HepG2 (cell line): ENCODE results near the gene CNTNAP1. TPM values are rescaled to one million over a fixed set of nuclear protein-coding genes. Genes with fewer than 3 reads are reported as not detected.

Experiments used
- GMEB1 ChIP-seq: sonication (generic); formaldehyde crosslinking; IDR thresholded peaks from 2 replicates; pipeline ENCODE4 v1.5.1; 2020; ENCODE audit warnings: missing genetic modification reagents, mild to moderate bottlenecking, borderline replicate concordance
- HMGA1 ChIP-seq: sonication (generic); formaldehyde crosslinking; conservative IDR thresholded peaks from 2 replicates; pipeline ENCODE4 v1.4.0; 2020; ENCODE audit warnings: missing genetic modification reagents
- JARID2 ChIP-seq: sonication (generic); formaldehyde crosslinking; IDR thresholded peaks from 2 replicates; pipeline ENCODE4 v1.8.1; 2023; ENCODE audit warnings: missing genetic modification reagents, inconsistent platforms; ENCODE audit not compliant: insufficient replicate concordance
- NPAS2 ChIP-seq: sonication (generic); formaldehyde crosslinking; IDR thresholded peaks from 2 replicates; pipeline ENCODE4 v1.8.0; 2022; ENCODE audit warnings: mild to moderate bottlenecking, missing genetic modification reagents, borderline replicate concordance
- PHF20 ChIP-seq: sonication (generic); formaldehyde crosslinking; IDR thresholded peaks from 2 replicates; pipeline ENCODE4 v1.5.0; 2020; ENCODE audit warnings: mild to moderate bottlenecking, missing genetic modification reagents
- PHF21A ChIP-seq: sonication (generic); formaldehyde crosslinking; IDR thresholded peaks from 2 replicates; pipeline ENCODE4 v1.5.0; 2020; ENCODE audit warnings: mild to moderate bottlenecking, missing genetic modification reagents
- PITX1 ChIP-seq: sonication (generic); formaldehyde crosslinking; IDR thresholded peaks from 2 replicates; pipeline ENCODE4 v1.5.1; 2020; ENCODE audit warnings: mild to moderate bottlenecking, missing genetic modification reagents
- SALL1 ChIP-seq: sonication (generic); formaldehyde crosslinking; IDR thresholded peaks from 2 replicates; pipeline ENCODE4 v1.8.0; 2022; ENCODE audit warnings: mild to moderate bottlenecking, missing genetic modification reagents
- SALL2 ChIP-seq: sonication (generic); formaldehyde crosslinking; IDR thresholded peaks from 2 replicates; pipeline ENCODE4 v1.8.1; 2023; ENCODE audit warnings: mild to moderate bottlenecking, missing genetic modification reagents, inconsistent platforms
- SUZ12 ChIP-seq: fragments of 150-350 bp; IDR thresholded peaks from 2 replicates; pipeline ENCODE4 v1.6.1; 2014; ENCODE audit warnings: low read depth, low read length
- TFDP2 ChIP-seq: sonication (generic); formaldehyde crosslinking; IDR thresholded peaks from 2 replicates; pipeline ENCODE4 v1.4.0; 2020; ENCODE audit warnings: missing genetic modification reagents
- THAP11 ChIP-seq: IDR thresholded peaks from 2 replicates; pipeline ENCODE4 v1.6.1; 2016; ENCODE audit warnings: missing biosample characterization, missing genetic modification reagents
- ZNF30 ChIP-seq: sonication (generic); formaldehyde crosslinking; IDR thresholded peaks from 2 replicates; pipeline ENCODE4 v1.5.0; 2020; ENCODE audit warnings: mild to moderate bottlenecking, missing genetic modification reagents
- ZNF362 ChIP-seq: sonication (generic); formaldehyde crosslinking; IDR thresholded peaks from 2 replicates; pipeline ENCODE4 v1.4.0; 2020; ENCODE audit warnings: missing genetic modification reagents, mild to moderate bottlenecking, borderline replicate concordance
- ZNF549 ChIP-seq: sonication (generic); formaldehyde crosslinking; IDR thresholded peaks from 2 replicates; pipeline ENCODE4 v1.5.0; 2020; ENCODE audit warnings: missing genetic modification reagents
- ZNF589 ChIP-seq: sonication (generic); formaldehyde crosslinking; conservative IDR thresholded peaks from 2 replicates; pipeline ENCODE4 v1.8.0; 2022; ENCODE audit warnings: mild to moderate bottlenecking, moderate library complexity, missing genetic modification reagents
- ZNF713 ChIP-seq: sonication (generic); formaldehyde crosslinking; IDR thresholded peaks from 2 replicates; pipeline ENCODE4 v1.4.0; 2020; ENCODE audit warnings: mild to moderate bottlenecking, missing genetic modification reagents
- ZNF747 ChIP-seq: sonication (generic); formaldehyde crosslinking; IDR thresholded peaks from 2 replicates; pipeline ENCODE4 v1.8.1; 2023; ENCODE audit warnings: missing genetic modification reagents, mild to moderate bottlenecking, borderline replicate concordance
- polyA plus RNA-seq, 8 experiments: library from polyadenylated mRNA; depleted of rRNA in 3 of 8; stranded (reverse) in 7 of 8; unstranded in 1 of 8; fragments of >200 nt; fragmentation: Illumina TruSeq in 4 of 8; extraction: Trizol in 4 of 8; gene quantifications; 2 replicates each; pipeline versions ENCODE4 v1.2.1 to v1.2.3, GENCODE V29; 2011 to 2016; ENCODE audit warnings: low read depth in 4 of 8, missing spikeins in 1 of 8, mixed read lengths in 1 of 8; ENCODE audit not compliant: insufficient read depth in 1 of 8
- total RNA-seq, 5 experiments: library from RNA; depleted of rRNA; stranded (reverse); fragments of >200 nt; fragmentation: Illumina TruSeq; extraction: Trizol; gene quantifications; 2 replicates each; pipeline ENCODE4 v1.2.3, GENCODE V29; 2016; ENCODE audit warnings: low read depth in 1 of 5
- TF ChIP-seq, protein P1 (sequence below): sonication (generic); formaldehyde crosslinking; IDR thresholded peaks from 2 replicates; pipeline ENCODE4 v1.4.0; 2020; ENCODE audit warnings: mild to moderate bottlenecking, missing genetic modification reagents
- TF ChIP-seq, protein P2 (sequence below): sonication (generic); formaldehyde crosslinking; IDR thresholded peaks from 2 replicates; pipeline ENCODE4 v1.4.0; 2020; ENCODE audit warnings: missing genetic modification reagents, borderline replicate concordance

Gene CNTNAP1
- total and polyA plus RNA-seq, 2 of the 13 experiments (the other 11 are each of a cell fraction or from before 2014, with no cell fraction given) = 4.5 to 7.7 TPM

DNA sequence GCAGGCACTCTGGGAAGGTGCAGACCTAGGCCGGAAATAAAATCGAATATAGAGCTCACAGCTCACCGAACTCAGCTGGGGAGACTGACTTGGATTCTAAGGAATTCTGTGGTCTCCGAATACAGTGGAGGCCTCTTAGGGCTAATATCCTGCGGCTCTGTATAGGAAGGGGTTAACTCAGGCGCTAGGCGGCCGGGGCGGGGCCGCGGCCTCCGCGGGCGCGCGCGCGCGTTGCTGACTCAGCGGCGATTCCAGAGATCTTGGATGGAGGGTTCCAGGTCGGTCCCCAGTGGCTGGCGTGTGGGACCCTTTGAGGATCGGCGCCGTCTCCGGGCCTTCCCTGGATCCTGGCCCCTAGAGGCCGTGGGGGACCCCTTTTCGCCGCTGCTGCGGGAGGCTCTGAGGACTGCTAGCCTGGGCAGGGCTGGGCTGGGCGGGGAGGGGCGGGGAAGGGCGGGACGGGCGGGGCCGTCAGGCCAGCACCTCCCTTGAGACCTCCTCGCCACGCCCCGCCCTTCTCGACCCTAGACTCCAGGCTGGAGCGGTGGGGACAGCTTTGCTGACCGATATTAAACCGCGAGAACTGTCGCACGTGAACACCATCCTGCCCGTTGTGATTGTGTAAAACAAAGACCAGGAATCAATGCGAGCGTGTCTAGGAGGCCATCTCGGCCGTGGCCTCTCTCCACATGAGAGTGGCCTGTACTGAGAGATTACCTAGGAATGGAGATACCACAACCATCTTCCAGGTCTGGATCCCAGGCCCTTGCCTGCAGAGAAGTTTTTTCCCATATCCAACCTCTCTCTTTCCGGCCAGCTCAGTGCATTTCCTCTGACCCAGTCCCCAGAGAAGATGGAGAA lies 4.2 kb upstream of the CNTNAP1 start (continued):
- TF ChIP-seq, protein P1, sequence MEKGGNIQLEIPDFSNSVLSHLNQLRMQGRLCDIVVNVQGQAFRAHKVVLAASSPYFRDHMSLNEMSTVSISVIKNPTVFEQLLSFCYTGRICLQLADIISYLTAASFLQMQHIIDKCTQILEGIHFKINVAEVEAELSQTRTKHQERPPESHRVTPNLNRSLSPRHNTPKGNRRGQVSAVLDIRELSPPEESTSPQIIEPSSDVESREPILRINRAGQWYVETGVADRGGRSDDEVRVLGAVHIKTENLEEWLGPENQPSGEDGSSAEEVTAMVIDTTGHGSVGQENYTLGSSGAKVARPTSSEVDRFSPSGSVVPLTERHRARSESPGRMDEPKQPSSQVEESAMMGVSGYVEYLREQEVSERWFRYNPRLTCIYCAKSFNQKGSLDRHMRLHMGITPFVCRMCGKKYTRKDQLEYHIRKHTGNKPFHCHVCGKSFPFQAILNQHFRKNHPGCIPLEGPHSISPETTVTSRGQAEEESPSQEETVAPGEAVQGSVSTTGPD (CRISPR knock-in tag) = no peak
- TF ChIP-seq ZNF549 (no peak; the same call in 1 of the 2 replicates), TFDP2 (CRISPR knock-in tag) (peak; percentile 70), SUZ12 (no peak), ZNF589 (no peak), PHF21A (CRISPR knock-in tag) (peak; percentile 65; the same call in 1 of the 2 replicates), ZNF713 (CRISPR knock-in tag) (no peak), ZNF747 (CRISPR knock-in tag) (no peak), HMGA1 (CRISPR knock-in tag) (no peak), THAP11 (CRISPR knock-in tag) (peak; percentile 75; the same call in 1 of the 2 replicates), SALL1 (peak; percentile 91), ZNF362 (CRISPR knock-in tag) (no peak), GMEB1 (CRISPR knock-in tag) (peak; percentile 47; the same call in 1 of the 2 replicates), JARID2 (CRISPR knock-in tag) (no peak), PITX1 (CRISPR knock-in tag) (peak; percentile 76; the same call in 1 of the 2 replicates), SALL2 (peak; percentile 90; the same call in 1 of the 2 replicates), ZNF30 (no peak), NPAS2 (CRISPR knock-in tag) (no peak), PHF20 (CRISPR knock-in tag) (0 out of 2 replicates have a peak, but pooled peaks have one; percentile 37)
- TF ChIP-seq, protein P2, sequence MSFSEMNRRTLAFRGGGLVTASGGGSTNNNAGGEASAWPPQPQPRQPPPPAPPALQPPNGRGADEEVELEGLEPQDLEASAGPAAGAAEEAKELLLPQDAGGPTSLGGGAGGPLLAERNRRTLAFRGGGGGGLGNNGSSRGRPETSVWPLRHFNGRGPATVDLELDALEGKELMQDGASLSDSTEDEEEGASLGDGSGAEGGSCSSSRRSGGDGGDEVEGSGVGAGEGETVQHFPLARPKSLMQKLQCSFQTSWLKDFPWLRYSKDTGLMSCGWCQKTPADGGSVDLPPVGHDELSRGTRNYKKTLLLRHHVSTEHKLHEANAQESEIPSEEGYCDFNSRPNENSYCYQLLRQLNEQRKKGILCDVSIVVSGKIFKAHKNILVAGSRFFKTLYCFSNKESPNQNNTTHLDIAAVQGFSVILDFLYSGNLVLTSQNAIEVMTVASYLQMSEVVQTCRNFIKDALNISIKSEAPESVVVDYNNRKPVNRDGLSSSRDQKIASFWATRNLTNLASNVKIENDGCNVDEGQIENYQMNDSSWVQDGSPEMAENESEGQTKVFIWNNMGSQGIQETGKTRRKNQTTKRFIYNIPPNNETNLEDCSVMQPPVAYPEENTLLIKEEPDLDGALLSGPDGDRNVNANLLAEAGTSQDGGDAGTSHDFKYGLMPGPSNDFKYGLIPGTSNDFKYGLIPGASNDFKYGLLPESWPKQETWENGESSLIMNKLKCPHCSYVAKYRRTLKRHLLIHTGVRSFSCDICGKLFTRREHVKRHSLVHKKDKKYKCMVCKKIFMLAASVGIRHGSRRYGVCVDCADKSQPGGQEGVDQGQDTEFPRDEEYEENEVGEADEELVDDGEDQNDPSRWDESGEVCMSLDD (CRISPR knock-in tag) = 0 out of 2 replicates have a peak, but pooled peaks have one; percentile 47
